Activated CD4-positive, alpha-beta T cell treated with anti-CD3 and anti-CD28 coated beads, Interleukin-2, amount 10 ng/mL, durations not matched to agents 7 days and 5 days (primary cell): Measurements from ENCODE around the gene GPRC5B. TPM values are rescaled to one million over a fixed set of nuclear protein-coding genes. Genes with fewer than 3 reads are reported as not detected.

Experiments used
- CTCF ChIA-PET: fragments of 350-600 bp; sonication (Branson Sonifier 250); formaldehyde crosslinking; loops from one replicate; lab custom pipeline; 2021; ENCODE audit warnings: antibody characterized with exemption; lab: Charles Lee
- POLR2A ChIA-PET: fragments of 350-600 bp; sonication (Branson Sonifier 250); formaldehyde crosslinking; loops from one replicate; lab custom pipeline; 2021; ENCODE audit warnings: antibody characterized with exemption; lab: Charles Lee
- DNase-seq: peaks from one replicate; pipeline ENCODE4 v3.0.0-alpha.2; 2020
- H3K27ac Mint-ChIP-seq: one replicate; pipeline ENCODE4 v1.8.0; 2021; ENCODE audit warnings: mild to moderate bottlenecking, moderate library complexity, mixed read lengths
- H3K27me3 Mint-ChIP-seq: one replicate; pipeline ENCODE4 v1.8.0; 2021; ENCODE audit warnings: mixed read lengths
- H3K36me3 Mint-ChIP-seq: one replicate; pipeline ENCODE4 v1.8.0; 2021; ENCODE audit warnings: low read depth, mixed read lengths
- H3K4me1 Mint-ChIP-seq: one replicate; pipeline ENCODE4 v1.8.0; 2021; ENCODE audit warnings: mixed read lengths
- H3K4me3 Mint-ChIP-seq: one replicate; pipeline ENCODE4 v1.8.0; 2021; ENCODE audit warnings: mild to moderate bottlenecking, moderate library complexity, mixed read lengths
- H3K9me3 Mint-ChIP-seq: one replicate; pipeline ENCODE4 v1.8.0; 2021; ENCODE audit warnings: mixed read lengths
- total RNA-seq, 2 experiments: library from RNA; stranded (reverse); gene quantifications; one replicate each; pipeline ENCODE4 v1.2.3, GENCODE V29; 2021

Gene GPRC5B
- total RNA-seq, 2 experiments from 2014 or later: 0.25 to 0.42 TPM

GRCh38 chr16:19888834-19889233, 4.2 kb upstream of the GPRC5B start:
- POLR2A ChIA-PET: no interaction called here

GRCh38 chr16:19886073-19886941, 1.7 kb upstream of the GPRC5B start:
- Mint-ChIP-seq H3K9me3 (no peaks in the 10 kb centered on the region), H3K4me1 (peaks cover 22% of the 10 kb centered on the region), H3K27me3 (peaks cover 35% of the 10 kb centered on the region), H3K36me3 (no peaks in the 10 kb centered on the region), H3K27ac (no peak overlapping the region), H3K4me3 (peak overlapping the region; percentile 75)
- DNase-seq: peak; percentile 83
- ChIA-PET POLR2A (no interaction called here), CTCF (interaction anchor here (0.6 to 3.0 kb wide), 18 partner anchors 9 to 597 kb away, joined by 3 to 16 read pairs (median 4); partner anchors contain the start of gene VPS35L)

More at GRCh38 chr16:19888834-19889233, 4.2 kb upstream of the GPRC5B start:
- Mint-ChIP-seq H3K36me3 (no peaks in the 10 kb centered on the region), H3K27me3 (peaks cover 20% of the 10 kb centered on the region), H3K27ac (no peak overlapping the region), H3K4me3 (no peak overlapping the region), H3K9me3 (no peaks in the 10 kb centered on the region), H3K4me1 (peaks cover 22% of the 10 kb centered on the region)
- CTCF ChIA-PET: interaction anchor here (1.4 to 3.0 kb wide), 3 partner anchors 31 to 333 kb away, joined by 4 to 14 read pairs (median 4); partner anchors contain the start of gene VPS35L
- no peak for DNase-seq

- ChIA-PET CTCF (interaction anchor here (0.6 to 3.0 kb wide), 12 partner anchors 8 to 598 kb away, joined by 3 to 16 read pairs (median 4); partner anchors contain the start of gene VPS35L), POLR2A (no interaction called here)
- DNase-seq: no peak
- no peak overlapping the region for H3K27ac Mint-ChIP-seq
- H3K27me3 Mint-ChIP-seq: peaks cover 35% of the 10 kb centered on the region
- H3K4me1 Mint-ChIP-seq: peaks cover 22% of the 10 kb centered on the region
- H3K36me3 Mint-ChIP-seq: no peaks in the 10 kb centered on the region
- H3K4me3 Mint-ChIP-seq: peak overlapping the region; percentile 75
- H3K9me3 Mint-ChIP-seq: no peaks in the 10 kb centered on the region
These were observed 914 bp upstream of the GPRC5B start for GRCh38 chr16:19885451-19886072.

GRCh38 chr16:19883966-19884485, 622 bp downstream of the GPRC5B start:
- Mint-ChIP-seq H3K27me3 (peaks cover 35% of the 10 kb centered on the region), H3K9me3 (no peaks in the 10 kb centered on the region), H3K4me1 (peaks cover 22% of the 10 kb centered on the region), H3K36me3 (no peaks in the 10 kb centered on the region), H3K4me3 (peak overlapping the region; percentile 38), H3K27ac (no peak overlapping the region)
- ChIA-PET CTCF (interaction anchor here (0.6 to 1.2 kb wide), 2 partner anchors 160 to 322 kb away, joined by 3 to 4 read pairs; no protein-coding TSS in a partner anchor), POLR2A (no interaction called here)
- DNase-seq: no peak

- H3K36me3 Mint-ChIP-seq: no peaks in the 10 kb centered on the region
- ChIA-PET CTCF (interaction anchor here (1.2 kb wide), 1 partner anchor 321 kb away, joined by 3 read pairs; no protein-coding TSS in a partner anchor), POLR2A (no interaction called here)
- peaks cover 35% of the 10 kb centered on the region for H3K27me3 Mint-ChIP-seq
- H3K4me3 Mint-ChIP-seq: no peak overlapping the region
- H3K9me3 Mint-ChIP-seq: no peaks in the 10 kb centered on the region
- H3K27ac Mint-ChIP-seq: no peak overlapping the region
- DNase-seq: no peak
- H3K4me1 Mint-ChIP-seq: peaks cover 22% of the 10 kb centered on the region
These were observed 1.2 kb downstream of the GPRC5B start for GRCh38 chr16:19883296-19883965.

- ChIA-PET CTCF (interaction anchor here (0.6 to 1.0 kb wide), 2 partner anchors 281 to 315 kb away, joined by 4 to 6 read pairs; no protein-coding TSS in a partner anchor), POLR2A (no interaction called here)
- Mint-ChIP-seq H3K4me3 (no peak overlapping the region), H3K36me3 (no peaks in the 10 kb centered on the region), H3K4me1 (peaks cover 22% of the 10 kb centered on the region), H3K27ac (no peak overlapping the region), H3K27me3 (peaks cover 35% of the 10 kb centered on the region), H3K9me3 (no peaks in the 10 kb centered on the region)
- no peak for DNase-seq
These were observed 2.0 kb downstream of the GPRC5B start for GRCh38 chr16:19882646-19883045.

- no peak overlapping the region for H3K27ac Mint-ChIP-seq
- no peaks in the 10 kb centered on the region for H3K36me3 Mint-ChIP-seq
- H3K4me1 Mint-ChIP-seq: peaks cover 22% of the 10 kb centered on the region
- H3K27me3 Mint-ChIP-seq: peaks cover 35% of the 10 kb centered on the region
- ChIA-PET CTCF (interaction anchor here (0.6 to 1.0 kb wide), 2 partner anchors 281 to 314 kb away, joined by 4 to 6 read pairs; no protein-coding TSS in a partner anchor), POLR2A (no interaction called here)
- H3K9me3 Mint-ChIP-seq: no peaks in the 10 kb centered on the region
- H3K4me3 Mint-ChIP-seq: no peak overlapping the region
- DNase-seq: no peak
These were observed 2.5 kb downstream of the GPRC5B start for GRCh38 chr16:19882186-19882585.

GRCh38 chr16:19881783-19882182, 2.9 kb downstream of the GPRC5B start:
- Mint-ChIP-seq H3K4me3 (no peak overlapping the region), H3K9me3 (no peaks in the 10 kb centered on the region), H3K36me3 (no peaks in the 10 kb centered on the region), H3K4me1 (peaks cover 21% of the 10 kb centered on the region), H3K27me3 (peaks cover 35% of the 10 kb centered on the region), H3K27ac (no peak overlapping the region)
- ChIA-PET POLR2A (no interaction called here), CTCF (interaction anchor here (0.6 to 1.0 kb wide), 2 partner anchors 281 to 314 kb away, joined by 4 to 6 read pairs; no protein-coding TSS in a partner anchor)
- DNase-seq: no peak

- no peaks in the 10 kb centered on the region for H3K9me3 Mint-ChIP-seq
- H3K4me3 Mint-ChIP-seq: no peak overlapping the region
- peaks cover 33% of the 10 kb centered on the region for H3K27me3 Mint-ChIP-seq
- H3K36me3 Mint-ChIP-seq: no peaks in the 10 kb centered on the region
- no peak for DNase-seq
- ChIA-PET CTCF (interaction anchor here (2.0 kb wide), 1 partner anchor 325 kb away, joined by 4 read pairs; the partner anchor contains the start of gene VPS35L), POLR2A (no interaction called here)
- H3K4me1 Mint-ChIP-seq: peaks cover 14% of the 10 kb centered on the region
- H3K27ac Mint-ChIP-seq: peak overlapping the region; percentile 6
These were observed 3.6 kb downstream of the GPRC5B start for GRCh38 chr16:19881028-19881427.

- CTCF ChIA-PET: interaction anchor here (0.6 to 2.0 kb wide), 3 partner anchors 22 to 1941 kb away, joined by 3 to 4 read pairs (median 4); partner anchors contain the start of gene VPS35L
- DNase-seq: no peak
- Mint-ChIP-seq H3K27ac (no peak overlapping the region), H3K27me3 (peaks cover 20% of the 10 kb centered on the region), H3K4me1 (peaks cover 2% of the 10 kb centered on the region), H3K36me3 (no peaks in the 10 kb centered on the region), H3K9me3 (no peaks in the 10 kb centered on the region), H3K4me3 (no peak overlapping the region)
- POLR2A ChIA-PET: no interaction called here
These were observed 5.3 kb downstream of the GPRC5B start for GRCh38 chr16:19879241-19879792.

GRCh38 chr16:19878757-19879156, 5.9 kb downstream of the GPRC5B start:
- POLR2A ChIA-PET: no interaction called here
- H3K4me3 Mint-ChIP-seq: no peak overlapping the region

More at GRCh38 chr16:19878757-19879156, 5.9 kb downstream of the GPRC5B start:
- Mint-ChIP-seq H3K27ac (no peak overlapping the region), H3K27me3 (peaks cover 21% of the 10 kb centered on the region), H3K4me1 (no peaks in the 10 kb centered on the region), H3K36me3 (no peaks in the 10 kb centered on the region), H3K9me3 (no peaks in the 10 kb centered on the region)
- CTCF ChIA-PET: interaction anchor here (1.1 to 2.0 kb wide), 2 partner anchors 21 to 323 kb away, joined by 3 to 4 read pairs; partner anchors contain the start of gene VPS35L
- no peak for DNase-seq
